ENCODE data around the gene PTPRZ1.

Gene PTPRZ1

GRCh38 chr7:121887634-121888033 lies 14.7 kb downstream of the PTPRZ1 start:
- no peak for FAIRE-seq
- no peak for DNase-seq (ENCODE audit: extremely low spot score, insufficient read length, low read depth)

- no peak for DNase-seq (ENCODE audit: extremely low spot score, insufficient read length, low read depth)
- no peak for FAIRE-seq
Measured at GRCh38 chr7:121890833-121891232, 17.9 kb downstream of the PTPRZ1 start.

GRCh38 chr7:121891731-121892130 lies 18.8 kb downstream of the PTPRZ1 start:
- FAIRE-seq (no peak), DNase-seq (ENCODE audit: extremely low spot score, insufficient read length, low read depth) (no peak)

- no peak for FAIRE-seq
Measured at GRCh38 chr7:121901026-121901425, 28.1 kb downstream of the PTPRZ1 start.

GRCh38 chr7:121904120-121904519 lies 31.2 kb downstream of the PTPRZ1 start:
- DNase-seq (ENCODE audit: extremely low spot score, insufficient read length, low read depth) (no peak), FAIRE-seq (no peak)

More at GRCh38 chr7:121901026-121901425, 28.1 kb downstream of the PTPRZ1 start:
- DNase-seq (ENCODE audit: extremely low spot score, insufficient read length, low read depth): no peak

GRCh38 chr7:121908042-121908441 lies 35.1 kb downstream of the PTPRZ1 start:
- DNase-seq (ENCODE audit: extremely low spot score, insufficient read length, low read depth) (no peak), FAIRE-seq (no peak)

GRCh38 chr7:121909716-121910345 lies 36.9 kb downstream of the PTPRZ1 start:
- FAIRE-seq: no peak
- DNase-seq (ENCODE audit: extremely low spot score, insufficient read length, low read depth): no peak

- FAIRE-seq: no peak
- DNase-seq (ENCODE audit: extremely low spot score, insufficient read length, low read depth): no peak
Measured at GRCh38 chr7:121913947-121914675, 41.1 kb downstream of the PTPRZ1 start.

GRCh38 chr7:121914676-121915279 lies 41.8 kb downstream of the PTPRZ1 start:
- no peak for FAIRE-seq
- no peak for DNase-seq (ENCODE audit: extremely low spot score, insufficient read length, low read depth)

GRCh38 chr7:121916211-121916610 lies 43.2 kb downstream of the PTPRZ1 start:
- DNase-seq (ENCODE audit: extremely low spot score, insufficient read length, low read depth) (no peak), FAIRE-seq (no peak)

- FAIRE-seq (no peak), DNase-seq (ENCODE audit: extremely low spot score, insufficient read length, low read depth) (no peak)
Measured at GRCh38 chr7:121919986-121920385, 47.0 kb downstream of the PTPRZ1 start.

- no peak for FAIRE-seq
Measured at GRCh38 chr7:121924269-121925186, 51.6 kb downstream of the PTPRZ1 start.

GRCh38 chr7:121931149-121931902 lies 58.4 kb downstream of the PTPRZ1 start:
- no peak for FAIRE-seq

More at GRCh38 chr7:121924269-121925186, 51.6 kb downstream of the PTPRZ1 start:
- DNase-seq (ENCODE audit: extremely low spot score, insufficient read length, low read depth): no peak

GRCh38 chr7:121932768-121933167 lies 59.8 kb downstream of the PTPRZ1 start:
- DNase-seq (ENCODE audit: extremely low spot score, insufficient read length, low read depth) (no peak), FAIRE-seq (no peak)

More at GRCh38 chr7:121931149-121931902, 58.4 kb downstream of the PTPRZ1 start:
- DNase-seq (ENCODE audit: extremely low spot score, insufficient read length, low read depth): no peak

GRCh38 chr7:121936951-121937623 lies 64.1 kb downstream of the PTPRZ1 start:
- no peak for FAIRE-seq
- no peak for DNase-seq (ENCODE audit: extremely low spot score, insufficient read length, low read depth)

- FAIRE-seq: no peak
- DNase-seq (ENCODE audit: extremely low spot score, insufficient read length, low read depth): no peak
Measured at GRCh38 chr7:121938429-121938996, 65.6 kb downstream of the PTPRZ1 start.

GRCh38 chr7:121940918-121941317 lies 68.0 kb downstream of the PTPRZ1 start:
- FAIRE-seq: no peak
- DNase-seq (ENCODE audit: extremely low spot score, insufficient read length, low read depth): no peak

GRCh38 chr7:121941830-121942229 lies 68.9 kb downstream of the PTPRZ1 start:
- DNase-seq (ENCODE audit: extremely low spot score, insufficient read length, low read depth): no peak
- FAIRE-seq: no peak

GRCh38 chr7:121945066-121945465 lies 72.1 kb downstream of the PTPRZ1 start:
- DNase-seq (ENCODE audit: extremely low spot score, insufficient read length, low read depth) (no peak), FAIRE-seq (no peak)

All from GM18507 (cell line).